K562 (cell line): ENCODE results near the gene NRDE2. TPM values are rescaled to one million over a fixed set of nuclear protein-coding genes. Genes with fewer than 3 reads are reported as not detected.

ENCODE experiments used
- ATAC-seq: fragments of 200-7000 bp; cut with Tn5 transposase; 3 replicates; pipeline ENCODE4 v1.9.1; 2020; ENCODE audit warnings: moderate library complexity
- BruUV-seq: library from RNA; stranded (reverse); fragments of 400-500 nt; replicated peaks from 2 replicates; lab custom pipeline; 2021; lab: Mats Ljungman, UMichigan
- CTCF ChIA-PET: fragments of 300-600 bp; formaldehyde crosslinking; extraction: SDS; loops from one replicate; lab custom pipeline; 2021; ENCODE audit warnings: low intra/inter-chr PET ratio; lab: Yijun Ruan, JAX
- POLR2A ChIA-PET: fragments of 300-600, 350-650 bp; sonication (Branson Sonifier 250); formaldehyde crosslinking; extraction: SDS; loops from one replicate; lab custom pipeline; 2021; ENCODE audit warnings: antibody characterized with exemption, inconsistent platforms; lab: Yijun Ruan, JAX
- DNase-seq, 4 experiments: peaks; one replicate each; pipeline versions ENCODE4 v3.0.0 to v3.0.0-alpha.2; 2011 to 2018; ENCODE audit warnings: low spot score in 3 of 4, mixed read lengths in 3 of 4; ENCODE audit errors: extremely low read depth in 1 of 4
- FAIRE-seq: peaks from 2 replicates; lab custom pipeline; 2011; peaks lifted over from hg19 to GRCh38; lab: Jason Lieb, UNC
- H2AFZ ChIP-seq: 2 replicates; pipeline ENCODE4 v1.6.0; 2011; ENCODE audit warnings: low read depth, low read length, control low read depth, inconsistent platforms
- H3K27ac ChIP-seq: fragments of 200-600 bp; 3 replicates; pipeline ENCODE4 v1.8.0; 2011; ENCODE audit warnings: low read depth, mild to moderate bottlenecking, control low read depth, inconsistent platforms, low read length, moderate library complexity, mixed read lengths; ENCODE audit errors: extremely low read depth
- H3K27me3 ChIP-seq, 2 experiments: fragments of 300-600 bp in 1 of 2; 2 replicates in 1 of 2; 3 replicates in 1 of 2; pipeline versions ENCODE4 v1.6.0 to v1.8.0; 2011; ENCODE audit warnings: inconsistent platforms in 2 of 2, low read length in 2 of 2, mild to moderate bottlenecking in 1 of 2, mixed read lengths in 1 of 2, moderate library complexity in 1 of 2; ENCODE audit not compliant: control insufficient read depth in 2 of 2, insufficient read depth in 2 of 2
- H3K36me3 ChIP-seq: fragments of 300-600 bp; 3 replicates; pipeline ENCODE4 v1.8.0; 2011; ENCODE audit warnings: mild to moderate bottlenecking, low read length, inconsistent platforms; ENCODE audit not compliant: control insufficient read depth, insufficient read depth
- H3K4me1 ChIP-seq, 2 experiments: fragments of 200-600 bp in 1 of 2; replicated peaks in 1 of 2; 2 replicates in 1 of 2; 3 replicates in 1 of 2; pipeline versions ENCODE4 v1.5.1 to v1.8.0; 2011; ENCODE audit warnings: inconsistent platforms in 2 of 2, low read length in 2 of 2, mild to moderate bottlenecking in 1 of 2, mixed read lengths in 1 of 2, moderate library complexity in 1 of 2; ENCODE audit not compliant: control insufficient read depth in 2 of 2, insufficient read depth in 2 of 2
- H3K4me2 ChIP-seq: 2 replicates; pipeline ENCODE4 v1.6.1; 2011; ENCODE audit warnings: low read length, control low read depth, inconsistent platforms, mixed read lengths; ENCODE audit not compliant: insufficient read depth
- H3K4me3 ChIP-seq: fragments of 200-600 bp; sonication (generic), shearing (Covaris generic); 2 replicates; pipeline ENCODE4 v1.5.1; 2016; ENCODE audit warnings: control low read depth, inconsistent platforms
- H3K79me2 ChIP-seq: fragments of 200-600 bp; 3 replicates; pipeline ENCODE4 v1.8.0; 2011; ENCODE audit warnings: low read length, inconsistent platforms; ENCODE audit not compliant: control insufficient read depth, insufficient read depth
- H3K9ac ChIP-seq, 2 experiments: 2 replicates each; pipeline versions ENCODE4 v1.6.0 to v1.6.1; 2011; ENCODE audit warnings: low read depth in 2 of 2, low read length in 2 of 2, control low read depth in 1 of 2, inconsistent platforms in 1 of 2, mild to moderate bottlenecking in 1 of 2, mixed read lengths in 1 of 2; ENCODE audit not compliant: insufficient read depth in 1 of 2
- H3K9me1 ChIP-seq: one replicate; pipeline ENCODE4 v1.6.0; 2011; ENCODE audit warnings: inconsistent platforms, mild to moderate bottlenecking, low read length, moderate library complexity; ENCODE audit not compliant: control insufficient read depth, insufficient read depth
- H3K9me3 ChIP-seq: replicated peaks from 2 replicates; pipeline ENCODE4 v1.5.1; 2011; ENCODE audit warnings: low read depth, low read length, inconsistent platforms; ENCODE audit not compliant: control insufficient read depth, insufficient read depth
- H4K20me1 ChIP-seq: replicated peaks from 2 replicates; pipeline ENCODE4 v1.6.1; 2011; ENCODE audit warnings: low read length, inconsistent platforms, mixed read lengths; ENCODE audit not compliant: control insufficient read depth, insufficient read depth
- CHD4 ChIP-seq: fragments of 200-600 bp; sonication (generic); IDR thresholded peaks from 3 replicates; pipeline ENCODE4 v1.6.1; 2012; ENCODE audit warnings: low read depth, mild to moderate bottlenecking, mixed read lengths, low read length, inconsistent platforms; ENCODE audit not compliant: insufficient read depth, insufficient replicate concordance, poor library complexity, severe bottlenecking
- ESRRB ChIP-seq: fragments of 250-450 bp; sonication (Bioruptor Pico); IDR thresholded peaks from 2 replicates; pipeline ENCODE4 v1.5.0; 2020; ENCODE audit warnings: mild to moderate bottlenecking, moderate library complexity, borderline replicate concordance
- HDAC1 ChIP-seq, 2 experiments: fragments of 450-650 bp; IDR thresholded peaks; 2 replicates each; pipeline ENCODE4 v1.6.1; 2016 to 2017; ENCODE audit warnings: inconsistent platforms in 1 of 2, mild to moderate bottlenecking in 1 of 2, moderate library complexity in 1 of 2
- HMGXB4 ChIP-seq: sonication (generic); formaldehyde crosslinking; IDR thresholded peaks from 2 replicates; pipeline ENCODE4 v1.8.1; 2023; ENCODE audit warnings: mild to moderate bottlenecking, missing genetic modification reagents
- KLF1 ChIP-seq: fragments of 450-650 bp; IDR thresholded peaks from 2 replicates; pipeline ENCODE4 v1.6.1; 2016; ENCODE audit warnings: missing genetic modification characterization, missing compliant biosample characterization
- NFRKB ChIP-seq: fragments of 450-650 bp; IDR thresholded peaks from 2 replicates; pipeline ENCODE4 v1.6.1; 2016; ENCODE audit warnings: low read depth
- PCBP1 ChIP-seq: fragments of 200-400 bp; formaldehyde crosslinking; IDR thresholded peaks from 2 replicates; pipeline ENCODE4 v1.6.1; 2018; ENCODE audit warnings: mild to moderate bottlenecking, low read depth, low read length; ENCODE audit not compliant: poor library complexity, severe bottlenecking
- POLR2A ChIP-seq: fragments of 450-650 bp; conservative IDR thresholded peaks from 2 replicates; pipeline ENCODE4 v1.6.1; 2016
- PTTG1 ChIP-seq: fragments of 450-650 bp; IDR thresholded peaks from 2 replicates; pipeline ENCODE4 v1.6.1; 2016; ENCODE audit warnings: low read depth, mild to moderate bottlenecking, missing genetic modification characterization, missing compliant biosample characterization
- RBFOX2 ChIP-seq: fragments of 200-400 bp; formaldehyde crosslinking; IDR thresholded peaks from 2 replicates; pipeline ENCODE4 v1.6.1; 2017; ENCODE audit warnings: low read depth, mild to moderate bottlenecking, low read length, moderate library complexity
- RNF219 ChIP-seq: fragments of 250-450 bp; sonication (Bioruptor Pico); IDR thresholded peaks from 2 replicates; pipeline ENCODE4 v1.5.0; 2022; ENCODE audit warnings: mild to moderate bottlenecking
- SAFB ChIP-seq: fragments of 200-400 bp; formaldehyde crosslinking; IDR thresholded peaks from 2 replicates; pipeline ENCODE4 v1.6.1; 2017; ENCODE audit warnings: low read depth, low read length, borderline replicate concordance
- SAFB2 ChIP-seq: fragments of 200-400 bp; formaldehyde crosslinking; IDR thresholded peaks from 2 replicates; pipeline ENCODE4 v1.6.1; 2018; ENCODE audit warnings: borderline replicate concordance, low read length, low read depth, moderate library complexity; ENCODE audit not compliant: severe bottlenecking
- SMARCC2 ChIP-seq: fragments of 450-650 bp; IDR thresholded peaks from 2 replicates; pipeline ENCODE4 v1.6.1; 2017; ENCODE audit warnings: antibody characterized with exemption, moderate library complexity, mild to moderate bottlenecking, low read depth
- TBL1XR1 ChIP-seq, 2 experiments: IDR thresholded peaks; 2 replicates each; pipeline ENCODE4 v1.6.1; 2012; ENCODE audit warnings: improper control_type of control experiment in 2 of 2, low read length in 2 of 2, mild to moderate bottlenecking in 1 of 2
- WGBS: fragments of 100-300 bp; shearing (Covaris generic); methylation state at CpG from one replicate; pipeline ENCODE4 v1.1.6; 2016; ENCODE audit warnings: low coverage, mixed read lengths; ENCODE audit not compliant: insufficient coverage; ENCODE audit errors: missing lambda C conversion rate; 5-methylcytosine and 5-hydroxymethylcytosine counted together
- in situ Hi-C: fragments of 300-500 bp; cut with MboI; formaldehyde crosslinking; loops from 4 replicates; pipeline ENCODE4 v1.15.0; 2018; ENCODE audit warnings: inconsistent platforms, mixed read lengths
- intact Hi-C: fragments of 100-400 bp; cut with micrococcal nuclease; formaldehyde crosslinking; loops from 2 replicates; pipeline ENCODE4 v1.14.2; 2022
- polyA plus RNA-seq, 8 experiments: library from polyadenylated mRNA; depleted of rRNA in 4 of 8; stranded (reverse) in 5 of 8; unstranded in 3 of 8; fragments of >200 nt; fragmentation: Nextera tagmentation in 2 of 8; fragmentation: Illumina TruSeq in 1 of 8; extraction: Ambion mirVana in 2 of 8; extraction: Trizol in 1 of 8; gene quantifications; 2 replicates each; pipeline versions ENCODE4 v1.2.1 to v1.2.3, GENCODE V29; 2011 to 2014; ENCODE audit warnings: inconsistent platforms in 1 of 8, missing spikeins in 1 of 8
- total RNA-seq, 7 experiments: library from RNA; depleted of rRNA in 6 of 7; stranded (reverse); fragments of >200 nt in 6 of 7; fragmentation: Illumina TruSeq in 2 of 7; extraction: Trizol in 2 of 7; gene quantifications; 2 replicates each; pipeline versions ENCODE4 v1.2.1 to v1.2.3, GENCODE V29; 2011 to 2021; ENCODE audit warnings: low replicate concordance in 1 of 7

Gene NRDE2
- total and polyA plus RNA-seq, 9 of the 15 experiments (the other 6 are each of a cell fraction or from before 2014, with no cell fraction given) = 3.3 to 15.0 (median 8.4) TPM

GRCh38 chr14:90273532-90273931 is 58.2 kb downstream of the NRDE2 start:
- Histone ChIP-seq H3K4me1 (peaks cover 0 to 4% of the 10 kb centered on the region in 2 experiments; a peak in 2 of 5 replicates), H3K9ac (no peak overlapping the region), H3K4me2 (no peak overlapping the region), H3K27me3 (no peaks in the 10 kb centered on the region), H3K4me3 (no peak overlapping the region), H3K79me2 (no peaks in the 10 kb centered on the region), H3K27ac (no peak overlapping the region), H3K36me3 (peaks cover 54% of the 10 kb centered on the region), H3K9me1 (no peaks in the 10 kb centered on the region), H4K20me1 (no peaks in the 10 kb centered on the region), H2AFZ (no peak overlapping the region), H3K9me3 (no peaks in the 10 kb centered on the region)
- POLR2A ChIA-PET = no interaction called here
- no peak for TF ChIP-seq PTTG1 (tag)
- no peak for TF ChIP-seq HDAC1 (IDR thresholded peaks at IDR 0.05)
- TF ChIP-seq NFRKB = no peak
- 0 out of 2 replicates have a peak, but pooled peaks have one; percentile 12 for TF ChIP-seq RBFOX2
- 0 out of 2 replicates have a peak, but pooled peaks have one; percentile 5 for TF ChIP-seq POLR2A
- no peak for TF ChIP-seq SAFB
- no peak for TF ChIP-seq ESRRB (CRISPR knock-in tag)
- TF ChIP-seq HMGXB4 (CRISPR knock-in tag) = no peak
- no peak for TF ChIP-seq TBL1XR1 (IDR thresholded peaks at IDR 0.05; ENCODE audit: low read length in 2 of 2)
- no peak for TF ChIP-seq PCBP1
- no peak for TF ChIP-seq SAFB2
- no peak for TF ChIP-seq SMARCC2
- no peak for TF ChIP-seq CHD4
- no peak for TF ChIP-seq KLF1 (tag)
- no peak for TF ChIP-seq RNF219 (CRISPR knock-in tag)
- ATAC-seq (no peak), FAIRE-seq (no peak), DNase-seq (no peak)
- CTCF ChIA-PET = no interaction called here
- BruUV-seq = no TSS peak
- intact Hi-C loops (no loop called here), in situ Hi-C loops (no loop called here)
- WGBS = 87% methylated on average over 7 of the region's 8 CpGs
